Fibroblast of mammary gland (primary cell): ENCODE data around the gene OR2G2.

Experiments
- DNase-seq: peaks from one replicate; pipeline ENCODE4 v3.0.0-alpha.2; 2010; ENCODE audit warnings: low read depth
- H3K4me3 ChIP-seq: 2 replicates; pipeline ENCODE4 v1.5.1; 2011; ENCODE audit warnings: low read depth, mild to moderate bottlenecking, low read length, moderate library complexity; ENCODE audit not compliant: control insufficient read depth
- CTCF ChIP-seq: conservative IDR thresholded peaks from 2 replicates; pipeline ENCODE4 v1.5.1; 2011; ENCODE audit warnings: low read depth, low read length, inconsistent platforms; ENCODE audit not compliant: control insufficient read depth, insufficient read depth

The OR2G2 gene

DNA sequence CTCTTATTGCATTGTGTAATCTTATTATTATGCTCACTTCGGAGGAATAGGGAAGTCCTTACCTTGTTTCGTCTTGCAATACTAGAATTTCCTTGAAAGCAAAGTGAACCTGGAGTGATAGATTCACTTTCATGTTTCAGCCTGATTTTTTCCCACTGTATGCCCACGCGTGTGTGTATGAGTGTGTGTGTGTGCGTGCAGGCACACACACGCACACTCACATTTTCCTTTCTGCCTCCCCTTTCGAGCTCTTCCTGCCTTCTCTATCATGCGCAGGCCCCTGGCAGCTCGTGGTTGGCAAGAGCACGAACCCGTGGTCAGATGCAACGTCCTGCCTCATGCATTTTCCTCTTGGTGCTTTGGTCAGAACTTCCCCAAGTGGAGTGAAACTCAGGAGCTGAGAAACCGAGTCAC, 39.4 kb upstream of the OR2G2 start, which contains the start of gene GCSAML:
TSS of gene GCSAML (plus strand) at position 366 of the 414 bp plus-strand sequence. CDS start 58 bp downstream, outside the sequence.
- no peak for DNase-seq
- no peak for TF ChIP-seq CTCF
- H3K4me3 ChIP-seq = no peak within 1 kb of the TSS

GRCh38 chr1:247551721-247552120, 36.4 kb upstream of the OR2G2 start:
- TF ChIP-seq CTCF = no peak
- peak; percentile 8 for DNase-seq
- H3K4me3 ChIP-seq = no peak overlapping the region

DNA sequence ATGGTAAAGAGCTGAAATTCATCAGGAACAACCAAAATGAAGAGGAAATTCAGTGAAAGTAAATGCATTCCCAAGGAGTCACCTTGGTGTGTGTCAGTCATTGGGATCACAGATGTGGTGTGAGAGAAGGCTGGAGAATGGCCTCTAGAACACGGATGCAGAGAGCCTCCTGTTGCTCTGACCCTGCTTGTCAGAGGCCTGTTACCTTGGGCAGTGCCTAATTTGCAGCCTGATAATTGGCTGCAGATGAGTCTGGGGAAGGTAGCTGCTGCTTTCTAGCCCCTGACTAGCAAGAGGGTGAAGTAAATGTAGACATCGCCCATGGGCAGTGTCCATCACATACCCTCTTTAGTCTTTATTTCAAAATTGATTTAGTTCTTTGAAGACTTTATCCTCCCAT, 35.9 kb upstream of the OR2G2 start:
- no peak for DNase-seq
- no peak for TF ChIP-seq CTCF
- H3K4me3 ChIP-seq = no peak overlapping the region

DNA sequence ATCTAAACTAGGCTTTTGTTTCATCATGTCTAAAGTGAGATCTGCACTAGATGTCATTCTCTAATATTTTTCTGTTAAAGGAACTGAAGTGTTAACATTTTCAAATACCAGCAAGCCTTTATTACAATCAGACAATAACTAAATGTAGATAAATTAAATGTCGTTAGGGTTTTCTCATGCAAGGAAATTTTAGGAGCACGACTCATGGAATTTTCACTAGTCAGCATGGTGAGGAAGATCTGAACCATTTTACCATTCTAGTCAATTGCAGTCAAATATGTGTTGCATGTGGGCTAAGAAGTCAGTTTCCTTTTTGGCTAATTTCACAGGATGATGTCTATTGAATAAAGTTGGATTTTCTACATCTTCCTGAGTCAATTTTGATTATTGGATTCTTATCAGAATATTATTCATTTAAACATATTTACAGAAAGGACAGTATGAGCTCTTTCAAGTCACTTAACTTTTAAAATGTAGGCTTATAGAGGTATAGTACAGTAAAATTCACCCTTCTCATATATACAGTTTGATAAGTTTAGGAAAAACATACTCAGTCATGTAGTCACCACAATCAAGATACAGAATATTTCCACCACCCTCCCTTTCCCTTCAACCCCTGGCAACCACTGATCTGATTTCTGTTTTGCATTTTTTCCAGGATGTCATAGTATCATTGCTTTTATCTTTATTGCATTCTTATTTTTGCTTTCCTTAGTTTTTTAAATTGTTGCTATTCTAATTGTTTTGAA, 30.1 kb upstream of the OR2G2 start:
- no peak overlapping the region for H3K4me3 ChIP-seq
- no peak for DNase-seq
- TF ChIP-seq CTCF = no peak

DNA sequence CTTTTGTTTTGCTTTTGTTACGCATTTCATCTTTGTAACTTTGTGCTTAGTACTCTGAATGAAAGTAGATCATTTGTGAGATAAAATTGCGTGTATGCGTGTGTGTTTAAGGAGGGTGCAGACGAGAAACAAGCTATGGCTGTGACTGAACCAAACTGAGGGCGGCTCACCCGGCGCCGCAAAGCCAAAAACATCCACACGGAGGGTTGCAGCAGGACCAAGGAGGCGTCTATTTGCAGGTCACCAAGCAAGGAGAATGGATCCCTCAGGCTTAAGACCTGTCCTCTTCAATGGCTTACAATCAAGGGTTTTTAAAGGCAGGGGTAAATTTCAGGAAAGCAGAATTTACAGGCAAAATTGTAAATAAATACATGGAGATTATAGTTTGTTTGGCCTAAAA, 26.4 kb upstream of the OR2G2 start:
- no peak for TF ChIP-seq CTCF
- DNase-seq = no peak
- no peak overlapping the region for H3K4me3 ChIP-seq

GRCh38 chr1:247562198-247562597, 26.0 kb upstream of the OR2G2 start:
- H3K4me3 ChIP-seq = no peak overlapping the region
- no peak for DNase-seq
- no peak for TF ChIP-seq CTCF
